Fibroblast of lung (primary cell): Measurements from ENCODE around the gene GZMM.

Source experiments
- CTCF ChIP-seq, 2 donors: IDR thresholded peaks in 1 of 2; conservative IDR thresholded peaks in 1 of 2; 1 replicate in 1 of 2; 2 replicates in 1 of 2; pipeline ENCODE4 v1.5.1; 2011 to 2012; ENCODE audit warnings: low read length in 2 of 2, control low read depth in 1 of 2, inconsistent platforms in 1 of 2, low read depth in 1 of 2, mild to moderate bottlenecking in 1 of 2
- EZH2 ChIP-seq: IDR thresholded peaks from 2 replicates; pipeline ENCODE4 v1.5.1; 2012; ENCODE audit warnings: low read length, control low read depth, mild to moderate bottlenecking; ENCODE audit errors: missing control alignments

DNA sequence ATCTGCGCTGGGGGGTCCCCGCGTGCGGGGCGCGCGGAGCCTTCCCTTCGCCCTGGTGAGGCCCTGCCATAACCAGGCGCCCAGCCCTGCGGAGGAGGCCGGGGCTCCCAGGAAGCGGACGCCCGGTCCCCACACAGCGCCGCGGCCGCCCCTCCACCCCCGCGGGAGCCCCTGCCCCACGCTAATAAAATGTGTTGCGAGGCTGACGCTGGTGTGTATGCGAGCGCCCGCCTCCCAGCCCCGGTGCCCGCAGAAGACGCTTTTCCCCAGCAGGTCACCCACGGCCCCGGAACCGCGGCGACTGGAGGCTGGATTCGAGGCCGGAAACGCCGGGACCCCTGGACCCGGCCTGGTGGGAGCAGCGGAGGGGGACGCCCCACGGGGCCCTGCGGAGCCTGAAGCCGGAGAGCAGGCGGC lies 24.4 kb upstream of the GZMM start:
- TF ChIP-seq CTCF (conservative IDR thresholded peaks at IDR 0.05 in 1 of 2, IDR thresholded peaks at IDR 0.05 in 1 of 2; ENCODE audit: low read depth in 1 of 2, low read length in 2 of 2) (no peak), EZH2 (no peak)
